ENCODE results near the gene DHRS2.

Gene DHRS2

DNA sequence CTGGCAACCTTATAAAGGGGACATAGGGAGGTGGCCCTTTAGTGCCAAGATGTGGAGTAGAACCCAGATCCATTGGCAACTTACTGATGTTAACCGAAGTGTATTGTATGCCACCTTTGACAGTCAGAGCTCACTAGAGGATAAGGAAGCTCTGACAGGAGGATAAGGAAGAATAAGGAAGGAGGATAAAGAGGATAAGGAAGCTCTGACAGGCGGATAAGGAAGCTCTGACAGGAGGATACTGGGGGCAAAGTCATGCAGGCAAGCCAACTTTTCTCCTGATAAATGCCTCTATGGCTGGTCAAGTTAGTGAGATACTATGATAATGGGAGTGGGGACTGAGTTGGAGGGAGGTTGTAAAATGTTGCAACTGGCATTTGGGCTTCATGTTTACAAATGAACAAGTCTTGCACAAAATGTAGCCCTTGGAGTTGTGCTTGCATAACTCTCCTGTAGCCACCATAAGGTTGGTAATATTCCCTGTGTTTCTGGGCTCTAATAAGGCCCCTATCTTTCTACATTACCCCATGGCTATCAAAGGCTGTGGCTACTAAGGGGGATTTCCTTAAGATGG is 17.7 kb upstream of the DHRS2 start:
- no peak overlapping the region for H3K9ac ChIP-seq
- H3K4me2 ChIP-seq: no peak overlapping the region
- peaks cover 11 to 21% (median 16%) of the 10 kb centered on the region in 11 experiments for H3K9me3 ChIP-seq (replicated peaks in 1 of 11)
- H3K4me3 ChIP-seq: no peak overlapping the region
- H3K27ac ChIP-seq: no peak overlapping the region
- no peaks in the 10 kb centered on the region for H3K36me3 ChIP-seq
- H4K20me1 ChIP-seq: no peaks in the 10 kb centered on the region
- peaks cover 0 to 18% (median 9%) of the 10 kb centered on the region in 10 experiments; a peak in 11 of 20 replicates for H3K4me1 ChIP-seq
- no peak for TF ChIP-seq Cebpa-rat (IDR thresholded peaks at IDR 0.05)
- no peaks in the 10 kb centered on the region for H3K27me3 ChIP-seq

GRCh38 chr14:23620177-23620702 is 15.9 kb upstream of the DHRS2 start:
- no peaks in the 10 kb centered on the region for H3K36me3 ChIP-seq
- H3K4me2 ChIP-seq: no peak overlapping the region
- H3K27me3 ChIP-seq: no peaks in the 10 kb centered on the region
- H3K4me3 ChIP-seq: no peak overlapping the region
- no peak for TF ChIP-seq Cebpa-rat (IDR thresholded peaks at IDR 0.05)
- H3K4me1 ChIP-seq: peaks cover 0 to 13% (median 9%) of the 10 kb centered on the region in 10 experiments; a peak in 11 of 20 replicates
- H3K9me3 ChIP-seq (replicated peaks in 1 of 11): peaks cover 29 to 39% (median 33%) of the 10 kb centered on the region in 11 experiments
- no peak overlapping the region for H3K27ac ChIP-seq
- H4K20me1 ChIP-seq: no peaks in the 10 kb centered on the region
- H3K9ac ChIP-seq: no peak overlapping the region

DNA sequence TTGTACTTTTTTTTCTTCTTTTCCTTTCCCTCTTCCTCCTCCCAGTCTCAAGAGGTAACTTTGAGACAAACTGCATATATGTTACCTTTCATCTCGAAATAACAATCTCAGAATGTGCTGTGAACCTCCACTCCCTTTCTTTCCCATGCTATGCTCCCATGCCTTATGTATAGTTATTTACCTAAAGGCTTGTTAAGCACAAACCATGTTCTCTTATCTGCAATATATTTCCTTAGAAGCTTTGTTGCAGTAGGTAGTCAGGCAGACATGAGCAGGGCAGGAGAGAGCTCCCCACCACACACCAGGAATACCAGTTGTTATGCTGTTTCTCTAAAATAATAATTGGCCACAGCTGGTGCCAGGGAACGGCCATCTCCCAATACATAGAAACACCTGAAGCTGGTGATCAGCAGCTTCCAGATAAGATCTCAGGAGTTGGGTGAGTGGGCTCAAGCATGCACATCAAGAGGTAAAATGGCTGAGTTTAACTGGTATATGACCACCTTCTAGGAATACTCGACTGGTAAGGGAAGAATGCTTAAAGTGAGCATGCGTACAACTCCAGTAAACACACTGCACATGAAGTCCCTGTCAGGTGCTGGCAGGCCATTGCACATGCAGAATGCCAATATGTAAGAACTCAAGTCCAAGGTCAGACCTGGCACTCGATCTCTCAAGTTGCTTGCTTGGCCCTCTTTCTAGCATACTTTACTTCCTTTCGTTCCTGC is 14.8 kb upstream of the DHRS2 start:
- no peaks in the 10 kb centered on the region for H4K20me1 ChIP-seq
- no peaks in the 10 kb centered on the region for H3K27me3 ChIP-seq
- H3K4me1 ChIP-seq: peaks cover 0 to 2% (median 0%) of the 10 kb centered on the region in 10 experiments; a peak in 7 of 20 replicates
- H3K9ac ChIP-seq: no peak overlapping the region
- TF ChIP-seq Cebpa-rat (IDR thresholded peaks at IDR 0.05): no peak
- H3K9me3 ChIP-seq (replicated peaks in 1 of 11): peaks cover 40 to 50% (median 45%) of the 10 kb centered on the region in 11 experiments
- H3K4me2 ChIP-seq: no peak overlapping the region
- no peak overlapping the region for H3K4me3 ChIP-seq
- H3K36me3 ChIP-seq: no peaks in the 10 kb centered on the region
- no peak overlapping the region for H3K27ac ChIP-seq

- no peaks in the 10 kb centered on the region for H4K20me1 ChIP-seq
- H3K4me2 ChIP-seq: no peak overlapping the region
- no peaks in the 10 kb centered on the region for H3K4me1 ChIP-seq
- H3K9me3 ChIP-seq (replicated peaks in 1 of 11): peaks cover 46 to 56% (median 52%) of the 10 kb centered on the region in 11 experiments
- no peaks in the 10 kb centered on the region for H3K36me3 ChIP-seq
- H3K4me3 ChIP-seq: no peak overlapping the region
- TF ChIP-seq Cebpa-rat (IDR thresholded peaks at IDR 0.05): no peak
- no peak overlapping the region for H3K27ac ChIP-seq
- H3K9ac ChIP-seq: no peak overlapping the region
- H3K27me3 ChIP-seq: no peaks in the 10 kb centered on the region
Measured at GRCh38 chr14:23621932-23622730, 14.0 kb upstream of the DHRS2 start.

DNA sequence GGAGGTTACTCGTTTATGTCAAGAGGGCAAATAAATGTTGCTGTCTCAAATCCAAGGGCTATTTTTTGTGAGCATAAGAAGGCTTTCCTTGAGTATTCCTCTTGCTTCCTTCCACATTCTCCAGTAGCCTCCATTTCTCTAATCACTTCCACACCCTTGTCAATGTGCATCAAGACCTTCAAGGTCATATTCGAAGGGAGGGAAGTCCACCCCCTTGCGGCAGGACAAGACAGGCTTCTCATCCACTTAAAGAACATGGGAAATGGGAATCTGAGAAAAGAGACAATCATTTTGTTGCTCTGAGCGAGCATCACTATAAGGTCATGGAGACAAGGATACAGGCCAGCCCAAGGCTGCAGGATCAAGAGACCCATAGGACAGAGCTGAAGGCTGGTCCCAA is 13.2 kb upstream of the DHRS2 start:
- Histone ChIP-seq H4K20me1 (no peaks in the 10 kb centered on the region), H3K9ac (no peak overlapping the region), H3K27me3 (no peaks in the 10 kb centered on the region), H3K9me3 (replicated peaks in 1 of 11) (peaks cover 48 to 64% (median 57%) of the 10 kb centered on the region in 11 experiments), H3K36me3 (no peaks in the 10 kb centered on the region), H3K4me2 (no peak overlapping the region), H3K27ac (no peak overlapping the region), H3K4me1 (no peaks in the 10 kb centered on the region), H3K4me3 (no peak overlapping the region)
- no peak for TF ChIP-seq Cebpa-rat (IDR thresholded peaks at IDR 0.05)

- H3K27me3 ChIP-seq: no peaks in the 10 kb centered on the region
Measured at GRCh38 chr14:23623962-23624361, 12.2 kb upstream of the DHRS2 start.

GRCh38 chr14:23624830-23625404 is 11.2 kb upstream of the DHRS2 start:
- no peaks in the 10 kb centered on the region for H3K27me3 ChIP-seq
- no peaks in the 10 kb centered on the region for H4K20me1 ChIP-seq
- no peaks in the 10 kb centered on the region for H3K36me3 ChIP-seq
- no peak overlapping the region for H3K27ac ChIP-seq
- H3K9me3 ChIP-seq (replicated peaks in 1 of 11): peaks cover 48 to 64% (median 57%) of the 10 kb centered on the region in 11 experiments
- no peak overlapping the region for H3K4me3 ChIP-seq
- H3K9ac ChIP-seq: no peak overlapping the region
- TF ChIP-seq Cebpa-rat (IDR thresholded peaks at IDR 0.05): no peak
- no peak overlapping the region for H3K4me2 ChIP-seq
- H3K4me1 ChIP-seq: no peaks in the 10 kb centered on the region

More at GRCh38 chr14:23623962-23624361, 12.2 kb upstream of the DHRS2 start:
- Histone ChIP-seq H3K4me1 (no peaks in the 10 kb centered on the region), H4K20me1 (no peaks in the 10 kb centered on the region), H3K9me3 (replicated peaks in 1 of 11) (peaks cover 48 to 64% (median 57%) of the 10 kb centered on the region in 11 experiments), H3K4me3 (no peak overlapping the region), H3K9ac (no peak overlapping the region), H3K36me3 (no peaks in the 10 kb centered on the region), H3K4me2 (no peak overlapping the region), H3K27ac (no peak overlapping the region)
- TF ChIP-seq Cebpa-rat (IDR thresholded peaks at IDR 0.05): no peak

DNA sequence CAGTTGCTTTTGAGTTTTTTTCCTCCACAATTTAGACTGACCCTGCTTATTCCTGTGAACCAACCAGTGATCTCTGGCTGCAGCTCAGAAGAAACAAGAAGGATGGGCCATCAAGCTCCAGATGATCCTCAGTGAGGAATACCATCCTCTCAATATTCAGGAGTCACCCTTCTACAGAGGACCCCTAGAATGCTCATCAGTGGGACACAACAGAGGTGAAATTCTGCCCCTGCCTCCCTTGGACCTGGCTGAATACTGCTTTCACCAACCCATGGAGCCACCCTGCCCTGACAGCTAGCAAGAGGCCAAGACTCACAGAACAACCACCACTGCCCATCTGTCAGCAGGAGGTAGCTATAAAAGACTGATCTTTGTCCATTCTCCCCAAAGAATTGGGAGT is 9.2 kb upstream of the DHRS2 start:
- H3K27ac ChIP-seq: no peak overlapping the region
- no peak overlapping the region for H3K9ac ChIP-seq
- H3K27me3 ChIP-seq: no peaks in the 10 kb centered on the region
- TF ChIP-seq Cebpa-rat (IDR thresholded peaks at IDR 0.05): no peak
- H3K4me1 ChIP-seq: peaks cover 0 to 4% (median 0%) of the 10 kb centered on the region in 10 experiments; a peak in 3 of 20 replicates
- H3K4me3 ChIP-seq: no peak overlapping the region
- no peaks in the 10 kb centered on the region for H3K36me3 ChIP-seq
- H4K20me1 ChIP-seq: no peaks in the 10 kb centered on the region
- peaks cover 48 to 60% (median 55%) of the 10 kb centered on the region in 11 experiments for H3K9me3 ChIP-seq (replicated peaks in 1 of 11)
- no peak overlapping the region for H3K4me2 ChIP-seq

- peaks cover 0 to 7% (median 0%) of the 10 kb centered on the region in 10 experiments; a peak in 3 of 20 replicates for H3K4me1 ChIP-seq
- H3K9me3 ChIP-seq (replicated peaks in 1 of 11): peaks cover 40 to 50% (median 46%) of the 10 kb centered on the region in 11 experiments
- H3K36me3 ChIP-seq: no peaks in the 10 kb centered on the region
- no peak overlapping the region for H3K4me2 ChIP-seq
- H3K4me3 ChIP-seq: no peak overlapping the region
- no peaks in the 10 kb centered on the region for H4K20me1 ChIP-seq
- H3K27me3 ChIP-seq: no peaks in the 10 kb centered on the region
- H3K9ac ChIP-seq: no peak overlapping the region
- no peak overlapping the region for H3K27ac ChIP-seq
- TF ChIP-seq Cebpa-rat (IDR thresholded peaks at IDR 0.05): no peak
Measured at GRCh38 chr14:23627961-23628360, 8.2 kb upstream of the DHRS2 start.
